BJ (cell line): ENCODE measurements around the gene NDUFB3. TPM values are rescaled to one million over a fixed set of nuclear protein-coding genes. Genes with fewer than 3 reads are reported as not detected.
A peak's percentile ranks its signal among the peaks of the same experiment; 100 is the strongest.

ENCODE experiments used
- CTCF ChIA-PET: fragments of 350-600 bp; formaldehyde crosslinking; extraction: SDS; loops from one replicate; lab custom pipeline; 2021; ENCODE audit warnings: antibody characterized with exemption, inconsistent platforms; lab: Yijun Ruan, JAX
- POLR2A ChIA-PET: fragments of 300-600 bp; sonication (Branson Sonifier 250); formaldehyde crosslinking; extraction: SDS; loops from one replicate; lab custom pipeline; 2021; ENCODE audit warnings: antibody characterized with exemption; lab: Charles Lee
- DNase-seq: peaks from one replicate; pipeline ENCODE4 v3.0.0-alpha.2; 2011; ENCODE audit warnings: low read depth
- H3K27me3 ChIP-seq: 2 replicates; pipeline ENCODE4 v1.6.0; 2011; ENCODE audit warnings: low read length; ENCODE audit not compliant: control insufficient read depth, insufficient read depth
- H3K36me3 ChIP-seq: 2 replicates; pipeline ENCODE4 v1.5.1; 2011; ENCODE audit warnings: low read length; ENCODE audit not compliant: control insufficient read depth, insufficient read depth
- H3K4me3 ChIP-seq: 2 replicates; pipeline ENCODE4 v1.5.1; 2011; ENCODE audit warnings: low read depth, mild to moderate bottlenecking, control low read depth, low read length
- CTCF ChIP-seq: IDR thresholded peaks from 2 replicates; pipeline ENCODE4 v1.5.1; 2011; ENCODE audit warnings: low read depth, mild to moderate bottlenecking, control low read depth, inconsistent platforms, low read length, moderate library complexity; ENCODE audit not compliant: insufficient read depth
- polyA plus RNA-seq: library from polyadenylated mRNA; depleted of rRNA; stranded (reverse); fragments of >200 nt; gene quantifications from 2 replicates; pipeline ENCODE4 v1.2.3, GENCODE V29; 2011

The NDUFB3 gene
- polyA plus RNA-seq, 1 experiment, result 25.2 TPM

DNA sequence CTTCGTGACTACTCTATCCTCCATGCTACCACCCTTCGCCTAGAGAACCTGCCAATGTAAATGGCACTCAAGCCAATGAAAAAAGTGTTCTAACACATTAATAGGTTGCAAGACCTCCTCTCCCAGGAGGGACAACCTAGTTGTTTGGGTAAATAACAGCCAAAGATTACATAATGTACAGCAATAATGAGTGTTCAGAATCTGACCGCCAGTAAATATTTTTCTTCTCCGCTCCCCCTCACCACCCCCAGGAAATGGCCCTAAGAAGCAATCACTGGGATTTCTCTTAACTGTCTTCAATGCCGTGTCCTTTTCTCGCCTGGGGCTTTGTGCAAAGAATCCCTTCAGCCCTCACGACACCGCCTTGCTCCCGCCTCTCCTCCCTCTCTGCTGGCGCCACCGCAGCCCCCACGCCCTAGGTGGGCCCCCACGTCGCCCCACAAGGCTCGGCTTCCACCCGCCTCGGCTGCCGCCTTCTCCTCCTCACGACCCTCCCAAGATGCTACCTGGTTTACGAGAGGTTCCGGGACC, 788 bp upstream of the NDUFB3 start:
- no peak for DNase-seq
- no peak for TF ChIP-seq CTCF
- Histone ChIP-seq H3K4me3 (peak overlapping the region; percentile 99), H3K36me3 (no peaks in the 10 kb centered on the region), H3K27me3 (no peaks in the 10 kb centered on the region)
- CTCF ChIA-PET, result interaction anchor here (0.7 to 7.1 kb wide), 7 partner anchors 84 to 380 kb away, joined by 3 to 87 read pairs (median 4); partner anchors contain the start of genes STRADB and TRAK2
- POLR2A ChIA-PET, result no interaction called here

- CTCF ChIA-PET, result interaction anchor here (7.1 kb wide), 1 partner anchor 166 kb away, joined by 87 read pairs; no protein-coding TSS in a partner anchor
- POLR2A ChIA-PET, result no interaction called here
- Histone ChIP-seq H3K4me3 (peak overlapping the region; percentile 99), H3K36me3 (no peaks in the 10 kb centered on the region), H3K27me3 (no peaks in the 10 kb centered on the region)
- no peak for DNase-seq
- TF ChIP-seq CTCF, result no peak
These were observed 365 bp downstream of the NDUFB3 start for GRCh38 chr2:201072201-201072530.

DNA sequence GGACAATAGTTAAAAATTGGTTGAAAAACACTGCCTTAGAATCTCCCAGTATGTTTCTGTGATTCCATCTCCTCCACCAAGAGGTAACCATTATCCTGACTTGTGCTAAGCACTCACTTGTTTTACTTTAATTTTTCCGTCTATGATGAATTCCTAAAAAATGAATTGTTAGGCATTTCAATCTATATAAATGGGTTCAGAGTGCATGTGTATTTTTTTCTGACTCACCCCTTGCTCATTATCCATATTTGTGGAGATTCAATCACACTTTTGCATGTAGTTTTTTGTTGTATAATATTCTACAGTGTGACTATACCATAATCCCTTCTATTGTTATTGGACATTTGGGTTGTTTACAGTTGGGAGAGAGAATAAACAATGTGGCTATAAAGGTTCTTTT, 1.3 kb downstream of the NDUFB3 start:
- H3K36me3 ChIP-seq, result no peaks in the 10 kb centered on the region
- H3K4me3 ChIP-seq, result no peak overlapping the region
- H3K27me3 ChIP-seq, result no peaks in the 10 kb centered on the region
- no peak for DNase-seq
- TF ChIP-seq CTCF, result no peak
- CTCF ChIA-PET, result no interaction called here
- POLR2A ChIA-PET, result no interaction called here

GRCh38 chr2:201074996-201075395, 3.2 kb downstream of the NDUFB3 start:
- TF ChIP-seq CTCF, result no peak
- CTCF ChIA-PET, result no interaction called here
- no peak for DNase-seq
- H3K27me3 ChIP-seq, result no peaks in the 10 kb centered on the region
- no peaks in the 10 kb centered on the region for H3K36me3 ChIP-seq
- POLR2A ChIA-PET, result no interaction called here
- H3K4me3 ChIP-seq, result no peak overlapping the region

GRCh38 chr2:201084863-201085262, 13.1 kb downstream of the NDUFB3 start:
- H3K4me3 ChIP-seq, result no peak overlapping the region
- POLR2A ChIA-PET, result no interaction called here
- CTCF ChIA-PET, result interaction anchor here (1.0 to 1.6 kb wide), 2 partner anchors 15 to 73 kb away, joined by 3 read pairs; no protein-coding TSS in a partner anchor
- no peaks in the 10 kb centered on the region for H3K27me3 ChIP-seq
- no peaks in the 10 kb centered on the region; the same call in 1 of the 2 replicates for H3K36me3 ChIP-seq
- DNase-seq, result no peak
- no peak for TF ChIP-seq CTCF
